Airway epithelial cell (primary cell): ENCODE results near the gene ETNPPL. TPM values are rescaled to one million over a fixed set of nuclear protein-coding genes. Genes with fewer than 3 reads are reported as not detected.

Experiments
- total RNA-seq: library from RNA; depleted of rRNA; stranded (reverse); fragments of >200 nt; gene quantifications from 2 replicates; pipeline ENCODE4 v1.2.3, GENCODE V29; 2015

Gene ETNPPL
- total RNA-seq: not detected in 2 replicates

DNA sequence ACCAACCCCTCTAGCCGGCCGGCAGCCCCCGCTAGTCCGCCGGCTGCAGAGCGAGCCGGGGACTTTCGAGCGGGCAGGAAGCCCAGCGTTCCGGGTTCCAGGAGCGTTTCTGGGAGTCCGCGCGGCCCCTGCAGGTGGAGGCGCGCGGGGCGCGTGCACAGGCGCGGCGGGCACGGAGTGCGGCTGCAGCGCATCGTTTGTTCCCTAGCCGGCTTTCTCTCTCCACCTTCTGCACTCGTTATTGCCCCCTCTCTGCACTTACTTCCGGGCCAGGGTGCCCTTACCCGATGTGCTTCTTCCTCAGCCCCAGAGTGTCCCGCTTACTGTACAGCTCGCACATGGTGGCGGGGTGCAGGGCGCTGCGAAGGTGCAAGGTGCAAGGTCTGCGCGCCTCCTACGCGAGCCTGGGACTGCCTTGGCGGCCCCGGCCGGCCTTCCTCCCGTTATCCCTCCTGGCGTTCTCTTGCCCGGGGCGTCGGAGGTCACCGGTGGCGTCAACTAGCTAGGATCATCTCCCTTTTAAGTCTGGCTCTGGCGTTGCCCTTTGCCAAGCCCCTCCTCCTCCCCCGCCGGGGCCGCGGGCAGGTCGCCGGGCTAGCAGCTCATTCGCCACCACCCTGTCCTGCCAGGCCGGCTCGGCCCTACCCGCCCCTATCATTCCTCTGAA is at the start of gene ETNPPL:
ETNPPL (minus strand) TSS at position 495 of the 667 bp plus-strand sequence; CDS start at position 340, 155 bp downstream.

Other genes starting within 250 kb of the ETNPPL start
- gene RPL34, start 142.5 kb downstream of the ETNPPL start, total RNA-seq: 862 and 1,320 TPM in 2 replicates
- gene OSTC, start 112.5 kb downstream of the ETNPPL start, total RNA-seq: 96.0 and 99.0 TPM in 2 replicates